Measurements from ENCODE around the gene SLC25A21. TPM values are rescaled to one million over a fixed set of nuclear protein-coding genes. Genes with fewer than 3 reads are reported as not detected.

The SLC25A21 gene
- total RNA-seq, 1 donor: 1.3 TPM

GRCh38 chr14:37021390-37021789 lies 151.0 kb downstream of the SLC25A21 start:
- H3K4me3 ChIP-seq (ENCODE audit: low read depth, low read length): no peak overlapping the region
- no peak for TF ChIP-seq CTCF (IDR thresholded peaks at IDR 0.05; ENCODE audit: insufficient read depth, low read depth, low read length)
- DNase-seq (ENCODE audit: low read depth): no peak

GRCh38 chr14:37019488-37019887 lies 152.9 kb downstream of the SLC25A21 start:
- H3K4me3 ChIP-seq (ENCODE audit: low read depth, low read length): no peak overlapping the region
- no peak for DNase-seq (ENCODE audit: low read depth)
- no peak for TF ChIP-seq CTCF (IDR thresholded peaks at IDR 0.05; ENCODE audit: insufficient read depth, low read depth, low read length)

GRCh38 chr14:37018571-37019240 lies 153.7 kb downstream of the SLC25A21 start:
- H3K4me3 ChIP-seq (ENCODE audit: low read depth, low read length): no peak overlapping the region
- DNase-seq (ENCODE audit: low read depth): no peak
- TF ChIP-seq CTCF (IDR thresholded peaks at IDR 0.05; ENCODE audit: insufficient read depth, low read depth, low read length): no peak

- H3K4me3 ChIP-seq (ENCODE audit: low read depth, low read length): no peak overlapping the region
- DNase-seq (ENCODE audit: low read depth): no peak
- no peak for TF ChIP-seq CTCF (IDR thresholded peaks at IDR 0.05; ENCODE audit: insufficient read depth, low read depth, low read length)
Measured at GRCh38 chr14:37013078-37013477, 159.3 kb downstream of the SLC25A21 start.

GRCh38 chr14:36998686-36999085 lies 173.7 kb downstream of the SLC25A21 start:
- DNase-seq (ENCODE audit: low read depth): no peak
- no peak overlapping the region for H3K4me3 ChIP-seq (ENCODE audit: low read depth, low read length)
- no peak for TF ChIP-seq CTCF (IDR thresholded peaks at IDR 0.05; ENCODE audit: insufficient read depth, low read depth, low read length)

- DNase-seq (ENCODE audit: low read depth): no peak
Measured at GRCh38 chr14:36997843-36998242, 174.6 kb downstream of the SLC25A21 start.

More at GRCh38 chr14:36997843-36998242, 174.6 kb downstream of the SLC25A21 start:
- TF ChIP-seq CTCF (IDR thresholded peaks at IDR 0.05; ENCODE audit: insufficient read depth, low read depth, low read length): no peak
- H3K4me3 ChIP-seq (ENCODE audit: low read depth, low read length): no peak overlapping the region

All from fibroblast of villous mesenchyme (primary cell).